Measurements from ENCODE around the gene AGAP2. TPM values are rescaled to one million over a fixed set of nuclear protein-coding genes. Genes with fewer than 3 reads are reported as not detected.

Gene AGAP2
- total RNA-seq, 1 donor from 2014 or later, result 0.14 TPM

DNA sequence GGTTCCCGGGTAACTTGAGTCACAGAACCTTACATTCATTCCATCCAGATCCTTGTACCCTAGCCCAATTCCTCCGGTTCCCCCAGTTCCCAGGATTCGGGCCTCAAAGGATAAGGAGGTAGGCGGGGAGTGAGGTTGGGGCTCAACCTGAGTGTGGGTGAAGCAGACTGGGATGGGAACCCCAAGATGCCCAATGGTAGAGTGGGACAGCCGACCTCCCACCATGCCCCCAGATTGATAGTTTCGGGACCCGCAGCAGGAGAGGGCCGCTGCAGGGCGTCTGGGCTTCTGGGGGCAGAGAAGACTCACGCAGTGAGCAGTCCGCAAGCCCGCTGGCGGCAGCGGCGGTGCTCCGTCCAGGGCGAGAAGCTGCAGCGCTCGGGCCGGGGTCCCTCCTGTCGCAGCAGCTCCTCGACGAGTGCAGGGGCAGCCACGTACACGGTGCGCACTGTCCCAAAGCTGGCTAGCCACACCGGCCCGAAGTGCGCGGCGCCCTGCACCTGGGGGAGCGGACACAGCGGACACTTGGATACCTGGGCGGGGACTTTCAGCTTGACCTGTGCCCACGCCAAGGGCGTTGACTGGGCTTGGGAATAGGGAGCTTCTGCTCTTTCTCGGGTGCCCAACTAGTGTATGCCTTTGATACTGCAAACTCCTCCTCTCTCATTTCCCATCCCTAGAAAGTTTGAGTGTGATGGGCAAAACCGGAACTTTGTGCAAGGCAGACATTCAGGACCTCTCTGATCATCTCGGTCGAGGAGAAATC lies 27.3 kb upstream of the AGAP2 start:
- Histone ChIP-seq H3K4me3 (ENCODE audit: insufficient read depth, low read depth, low read length) (peak overlapping the region; percentile 36), H3K4me2 (ENCODE audit: low read length) (peak overlapping the region; percentile 80), H3K9me3 (ENCODE audit: insufficient read depth, low read depth, low read length) (no peaks in the 10 kb centered on the region), H3K79me2 (ENCODE audit: insufficient read depth, low read length) (peaks cover 4% of the 10 kb centered on the region), H2AFZ (ENCODE audit: low read depth, low read length) (no peak overlapping the region), H3K27me3 (ENCODE audit: insufficient read depth, low read length) (peaks cover 36% of the 10 kb centered on the region), H3K27ac (ENCODE audit: low read depth, low read length) (no peak overlapping the region), H3K36me3 (ENCODE audit: insufficient read depth, low read length) (no peaks in the 10 kb centered on the region), H4K20me1 (ENCODE audit: insufficient read depth, low read length) (no peaks in the 10 kb centered on the region), H3K4me1 (ENCODE audit: insufficient read depth, low read length) (peaks cover 29% of the 10 kb centered on the region), H3K9ac (ENCODE audit: low read length) (no peak overlapping the region)
- TF ChIP-seq, protein P1, sequence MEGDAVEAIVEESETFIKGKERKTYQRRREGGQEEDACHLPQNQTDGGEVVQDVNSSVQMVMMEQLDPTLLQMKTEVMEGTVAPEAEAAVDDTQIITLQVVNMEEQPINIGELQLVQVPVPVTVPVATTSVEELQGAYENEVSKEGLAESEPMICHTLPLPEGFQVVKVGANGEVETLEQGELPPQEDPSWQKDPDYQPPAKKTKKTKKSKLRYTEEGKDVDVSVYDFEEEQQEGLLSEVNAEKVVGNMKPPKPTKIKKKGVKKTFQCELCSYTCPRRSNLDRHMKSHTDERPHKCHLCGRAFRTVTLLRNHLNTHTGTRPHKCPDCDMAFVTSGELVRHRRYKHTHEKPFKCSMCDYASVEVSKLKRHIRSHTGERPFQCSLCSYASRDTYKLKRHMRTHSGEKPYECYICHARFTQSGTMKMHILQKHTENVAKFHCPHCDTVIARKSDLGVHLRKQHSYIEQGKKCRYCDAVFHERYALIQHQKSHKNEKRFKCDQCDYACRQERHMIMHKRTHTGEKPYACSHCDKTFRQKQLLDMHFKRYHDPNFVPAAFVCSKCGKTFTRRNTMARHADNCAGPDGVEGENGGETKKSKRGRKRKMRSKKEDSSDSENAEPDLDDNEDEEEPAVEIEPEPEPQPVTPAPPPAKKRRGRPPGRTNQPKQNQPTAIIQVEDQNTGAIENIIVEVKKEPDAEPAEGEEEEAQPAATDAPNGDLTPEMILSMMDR (IDR thresholded peaks at IDR 0.05; ENCODE audit: insufficient read depth, low read depth, low read length), result no peak
- TF ChIP-seq EZH2 (IDR thresholded peaks at IDR 0.05; ENCODE audit: insufficient read depth, low read length), result peak; percentile 70
- no peaks in the 10 kb centered on the region for H3K9me3 Mint-ChIP-seq (ENCODE audit: unreplicated experiment)
- no peak for DNase-seq (ENCODE audit: low read depth)
- peaks cover 50% of the 10 kb centered on the region for H3K27me3 Mint-ChIP-seq (ENCODE audit: low read depth, unreplicated experiment)
- peak overlapping the region; percentile 47 for H3K4me3 Mint-ChIP-seq (ENCODE audit: unreplicated experiment)
- peak overlapping the region; percentile 59 for H3K27ac Mint-ChIP-seq (ENCODE audit: unreplicated experiment)
- H3K4me1 Mint-ChIP-seq (ENCODE audit: low read depth, unreplicated experiment), result peaks cover 5% of the 10 kb centered on the region
- peaks cover 15% of the 10 kb centered on the region for H3K36me3 Mint-ChIP-seq (ENCODE audit: low read depth, unreplicated experiment)
- no peak for FAIRE-seq

DNA sequence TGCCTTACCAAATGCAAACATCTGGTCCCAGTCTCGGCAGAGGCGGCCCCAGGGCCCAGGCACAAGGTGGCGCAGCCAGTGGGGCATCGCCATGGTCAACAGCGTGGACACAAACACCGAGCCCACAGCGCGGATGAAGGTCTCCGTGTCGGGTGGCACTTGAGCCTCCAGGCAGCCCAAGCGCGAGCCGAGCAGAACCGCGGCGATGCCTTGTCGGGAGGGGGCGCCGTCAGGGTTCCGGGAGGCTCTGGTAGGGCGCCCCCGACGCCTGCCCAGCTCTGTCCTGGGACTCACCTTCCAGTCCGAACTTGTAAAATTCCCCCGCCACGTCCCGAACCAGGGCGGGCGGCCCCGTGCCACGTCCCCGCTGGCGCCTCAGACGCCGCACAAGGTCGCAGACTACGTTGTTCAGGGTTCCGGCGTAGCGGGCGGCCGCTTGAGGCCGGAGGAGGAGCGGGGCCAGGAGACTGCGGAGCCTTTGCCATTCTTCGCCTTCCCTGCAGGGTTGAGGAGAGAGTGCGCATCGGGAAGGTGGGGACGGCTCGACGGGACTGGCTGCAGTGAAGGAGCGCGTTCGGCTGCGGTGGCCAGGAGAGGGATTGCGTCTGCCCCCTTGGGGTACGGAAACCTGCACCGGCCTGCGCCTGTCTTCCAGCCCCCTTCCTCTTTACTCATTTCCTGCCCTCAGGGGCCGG lies 26.6 kb upstream of the AGAP2 start:
- H3K9me3 ChIP-seq (ENCODE audit: insufficient read depth, low read depth, low read length), result no peaks in the 10 kb centered on the region
- DNase-seq (ENCODE audit: low read depth) (no peak), FAIRE-seq (no peak)
- peaks cover 5% of the 10 kb centered on the region for H4K20me1 ChIP-seq (ENCODE audit: insufficient read depth, low read length)
- no peaks in the 10 kb centered on the region for H3K36me3 ChIP-seq (ENCODE audit: insufficient read depth, low read length)
- H3K27ac ChIP-seq (ENCODE audit: low read depth, low read length), result no peak overlapping the region
- Mint-ChIP-seq H3K36me3 (ENCODE audit: low read depth, unreplicated experiment) (peaks cover 20% of the 10 kb centered on the region), H3K4me1 (ENCODE audit: low read depth, unreplicated experiment) (peaks cover 5% of the 10 kb centered on the region), H3K27ac (ENCODE audit: unreplicated experiment) (no peak overlapping the region), H3K9me3 (ENCODE audit: unreplicated experiment) (no peaks in the 10 kb centered on the region), H3K27me3 (ENCODE audit: low read depth, unreplicated experiment) (peaks cover 50% of the 10 kb centered on the region), H3K4me3 (ENCODE audit: unreplicated experiment) (no peak overlapping the region)
- H3K4me2 ChIP-seq (ENCODE audit: low read length), result peak overlapping the region; percentile 80
- H3K4me3 ChIP-seq (ENCODE audit: insufficient read depth, low read depth, low read length), result peak overlapping the region; percentile 44
- peak overlapping the region; percentile 31 for H3K9ac ChIP-seq (ENCODE audit: low read length)
- peaks cover 36% of the 10 kb centered on the region for H3K27me3 ChIP-seq (ENCODE audit: insufficient read depth, low read length)
- H3K79me2 ChIP-seq (ENCODE audit: insufficient read depth, low read length), result no peaks in the 10 kb centered on the region
- peaks cover 26% of the 10 kb centered on the region for H3K4me1 ChIP-seq (ENCODE audit: insufficient read depth, low read length)
- TF ChIP-seq, protein P1 (IDR thresholded peaks at IDR 0.05; ENCODE audit: insufficient read depth, low read depth, low read length), result no peak
- TF ChIP-seq EZH2 (IDR thresholded peaks at IDR 0.05; ENCODE audit: insufficient read depth, low read length), result peak; percentile 98
- peak overlapping the region; percentile 49 for H2AFZ ChIP-seq (ENCODE audit: low read depth, low read length)
